HG03066 (cell line): Measurements from ENCODE around the gene ATXN7L3.

ENCODE experiments used
- ATAC-seq: cut with Tn5 transposase; IDR thresholded peaks from one replicate; pipeline ENCODE4 v1.9.1; 2021; ENCODE audit warnings: low read depth; ENCODE audit not compliant: unreplicated experiment

ATXN7L3 gene

GRCh38 chr17:44218344-44219107 lies 18.8 kb upstream of the ATXN7L3 start:
- ATAC-seq = peak; percentile 26

- ATAC-seq = no peak
Observed at GRCh38 chr17:44217738-44218343, 18.2 kb upstream of the ATXN7L3 start.

GRCh38 chr17:44216694-44217093 lies 17.0 kb upstream of the ATXN7L3 start:
- no peak for ATAC-seq

GRCh38 chr17:44216173-44216572 lies 16.5 kb upstream of the ATXN7L3 start:
- ATAC-seq = no peak

GRCh38 chr17:44214896-44215295 lies 15.2 kb upstream of the ATXN7L3 start:
- no peak for ATAC-seq

- ATAC-seq = no peak
Observed at GRCh38 chr17:44214230-44214494, 14.5 kb upstream of the ATXN7L3 start.

GRCh38 chr17:44213403-44214229 lies 13.9 kb upstream of the ATXN7L3 start:
- no peak for ATAC-seq

- no peak for ATAC-seq
Observed at GRCh38 chr17:44212507-44213402, 13.1 kb upstream of the ATXN7L3 start.

- ATAC-seq = no peak
Observed at GRCh38 chr17:44211281-44212265, 11.9 kb upstream of the ATXN7L3 start.

GRCh38 chr17:44210342-44211192 lies 10.9 kb upstream of the ATXN7L3 start:
- peak; percentile 50 for ATAC-seq

- ATAC-seq = no peak
Observed at GRCh38 chr17:44209786-44210341, 10.2 kb upstream of the ATXN7L3 start.

- no peak for ATAC-seq
Observed at GRCh38 chr17:44207743-44208142, 8.1 kb upstream of the ATXN7L3 start.

- ATAC-seq = no peak
Observed at GRCh38 chr17:44207319-44207718, 7.6 kb upstream of the ATXN7L3 start.

- no peak for ATAC-seq
Observed at GRCh38 chr17:44206825-44207155, 7.1 kb upstream of the ATXN7L3 start.

GRCh38 chr17:44205962-44206824 lies 6.5 kb upstream of the ATXN7L3 start:
- ATAC-seq = no peak

GRCh38 chr17:44204441-44204882 lies 4.8 kb upstream of the ATXN7L3 start:
- ATAC-seq = no peak

- ATAC-seq = no peak
Observed at GRCh38 chr17:44203731-44204440, 4.2 kb upstream of the ATXN7L3 start.
